Epithelial cell of alveolus of lung (primary cell): ENCODE measurements around the gene UNC13D. TPM values are rescaled to one million over a fixed set of nuclear protein-coding genes. Genes with fewer than 3 reads are reported as not detected.

Source experiments
- total RNA-seq: library from RNA; depleted of rRNA; stranded (reverse); fragments of >200 nt; gene quantifications from 2 replicates; pipeline ENCODE4 v1.2.1, GENCODE V29; 2015

UNC13D gene
- 0.48 and 4.1 TPM in 2 replicates for total RNA-seq

DNA sequence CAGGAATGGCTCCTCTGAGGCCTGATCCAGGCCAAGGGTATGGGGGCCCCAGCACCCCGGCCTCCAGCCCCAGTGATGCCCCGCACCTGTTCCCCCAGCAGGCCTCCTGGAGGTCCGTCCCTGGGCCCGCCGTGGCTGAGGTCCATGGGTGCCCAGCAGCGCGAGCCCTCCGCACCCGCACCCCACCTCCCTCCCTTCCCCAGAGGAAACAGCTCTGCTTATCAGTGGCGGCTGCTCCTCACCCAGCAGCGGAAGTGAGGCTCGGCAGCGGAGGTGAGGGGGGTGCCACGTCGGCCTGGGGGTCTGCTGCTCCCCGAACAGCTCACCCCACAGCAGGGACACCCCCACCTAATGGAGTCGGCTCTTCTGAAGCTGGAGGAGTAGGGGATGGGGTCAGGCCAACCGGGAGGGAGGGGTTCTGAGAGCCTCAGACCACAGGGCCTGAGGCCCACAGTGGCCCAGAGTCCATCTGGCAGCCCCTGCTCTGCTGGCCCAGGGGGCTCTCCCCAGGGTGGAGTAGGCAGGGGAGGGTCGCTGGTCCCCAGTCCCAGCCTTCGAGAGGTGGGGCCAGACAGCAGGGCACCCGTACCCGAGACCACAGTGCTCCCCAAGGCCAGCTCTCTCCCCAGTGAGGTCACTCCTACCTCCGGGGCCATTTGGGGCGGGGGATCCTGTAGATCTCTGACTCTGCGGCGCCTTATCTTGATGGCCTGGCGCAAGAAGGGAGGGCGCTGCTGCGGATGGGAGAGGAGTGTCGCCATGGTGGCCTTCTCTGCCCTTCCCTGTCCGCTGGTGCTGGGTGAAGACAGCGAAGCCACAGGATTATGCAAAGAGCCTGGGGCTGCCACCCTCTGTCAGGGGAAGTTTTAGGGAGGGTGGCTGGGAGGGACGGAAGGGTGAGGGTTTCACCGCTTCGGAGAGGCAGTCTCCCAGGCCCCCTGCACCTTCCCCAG is at the start of gene UNC13D:
UNC13D (minus strand) TSS at position 828 of the 953 bp plus-strand sequence; CDS start at position 761, 67 bp downstream.

DNA sequence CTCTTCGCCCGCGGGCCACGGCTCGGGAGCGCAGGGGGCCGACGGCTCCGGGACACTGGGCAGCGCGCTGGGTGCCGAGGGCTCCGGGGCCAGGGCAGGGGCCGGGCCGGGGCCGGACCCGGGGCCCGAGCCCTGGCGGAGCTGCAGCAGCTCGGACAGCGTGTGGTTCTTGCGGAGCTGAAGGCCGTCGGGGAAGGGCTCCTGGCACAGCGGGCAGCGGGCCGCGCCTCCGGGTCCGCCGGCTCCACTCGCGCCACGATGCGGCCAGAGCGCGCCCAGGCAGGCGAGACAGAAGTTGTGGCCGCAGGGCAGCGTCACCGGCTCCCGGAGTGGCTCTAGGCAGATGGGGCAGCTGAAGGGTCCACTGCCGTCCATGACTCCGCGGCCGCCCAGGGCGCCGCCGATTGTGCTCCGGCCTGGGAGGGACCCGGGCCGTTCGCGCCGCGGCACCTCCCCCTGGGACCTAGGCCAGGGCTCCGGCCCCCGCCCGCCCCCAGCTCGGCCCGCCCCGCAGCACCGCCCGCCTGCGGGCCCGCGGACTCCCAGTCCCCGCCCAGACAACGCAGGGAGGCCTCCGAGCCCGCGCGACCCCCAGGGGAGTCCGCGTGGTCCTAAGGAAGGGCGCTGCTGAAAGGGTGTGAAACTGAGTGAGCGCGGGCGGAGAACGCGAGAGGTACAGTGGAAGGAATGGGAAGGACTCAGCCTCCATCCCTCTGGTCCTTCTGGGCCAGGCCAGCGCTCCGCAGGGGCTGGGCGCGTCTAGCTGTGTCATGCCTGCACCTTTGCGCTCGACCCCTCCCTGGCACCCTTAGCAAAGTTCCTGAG is 34.2 kb upstream of the UNC13D start, which contains the start of gene TRIM47:
TRIM47 (minus strand) TSS at position 408 of the 825 bp plus-strand sequence; CDS start at position 375, 33 bp downstream.

GRCh38 chr17:75855310-75856061 is 11.3 kb upstream of the UNC13D start, which contains the start of gene WBP2:
Gene WBP2, minus strand, starts transcription at chr17:75855335. Its CDS starts 38 bp downstream, at chr17:75855297.

GRCh38 chr17:75784473-75785015 is 59.7 kb downstream of the UNC13D start, which contains the start of gene UNK:
Gene UNK, plus strand, starts transcription at chr17:75784806. Its CDS starts 75 bp downstream, at chr17:75784881.

Other genes starting within 250 kb of the UNC13D start
- not detected in 2 replicates for gene SMIM5, start 211.0 kb downstream of the UNC13D start, total RNA-seq
- gene RECQL5, start 177.2 kb downstream of the UNC13D start, total RNA-seq = 12.3 and 22.4 TPM in 2 replicates
- 45.2 and 58.1 TPM in 2 replicates for gene SAP30BP, start 177.1 kb downstream of the UNC13D start, total RNA-seq
- 2.1 and 22.9 TPM in 2 replicates for gene ITGB4, start 122.9 kb downstream of the UNC13D start, total RNA-seq
- 51.7 and 54.4 TPM in 2 replicates for gene GALK1, start 79.2 kb downstream of the UNC13D start, total RNA-seq
- gene UNK, start 59.6 kb downstream of the UNC13D start, total RNA-seq = 13.3 and 38.2 TPM in 2 replicates
- 36.0 and 60.9 TPM in 2 replicates for gene WBP2, start 10.9 kb upstream of the UNC13D start, total RNA-seq
- gene TRIM47, start 34.2 kb upstream of the UNC13D start, total RNA-seq = 13.4 and 24.3 TPM in 2 replicates
- 27.2 and 30.4 TPM in 2 replicates for gene TRIM65, start 52.5 kb upstream of the UNC13D start, total RNA-seq
- 26.5 and 28.3 TPM in 2 replicates for gene MRPL38, start 60.5 kb upstream of the UNC13D start, total RNA-seq
- 4.4 and 7.1 TPM in 2 replicates for gene FBF1, start 96.6 kb upstream of the UNC13D start, total RNA-seq
- gene ACOX1, start 134.8 kb upstream of the UNC13D start, total RNA-seq = 25.2 and 25.7 TPM in 2 replicates
- gene TEN1, start 134.8 kb upstream of the UNC13D start, total RNA-seq = 18.2 and 19.6 TPM in 2 replicates
- 0.78 and 3.7 TPM in 2 replicates for gene CDK3, start 156.5 kb upstream of the UNC13D start, total RNA-seq
- 0.16 and 0.26 TPM in 2 replicates for gene EVPL, start 182.9 kb upstream of the UNC13D start, total RNA-seq
- gene SRP68, start 228.1 kb upstream of the UNC13D start, total RNA-seq = 32.8 and 53.5 TPM in 2 replicates
- gene GALR2, start 230.4 kb upstream of the UNC13D start, total RNA-seq = 0.16 TPM in 1 of 2 replicates, not detected in the other
- not detected in 2 replicates for gene ZACN, start 234.8 kb upstream of the UNC13D start, total RNA-seq